Naive B cell (primary cell): ENCODE data around the gene PSRC1. TPM values are rescaled to one million over a fixed set of nuclear protein-coding genes. Genes with fewer than 3 reads are reported as not detected.
A peak's percentile ranks its signal among the peaks of the same experiment; 100 is the strongest.
"Not testable (repeated sequence)": the region's sequence is repeated elsewhere in the genome, so short reads cannot be mapped to it uniquely, and the experiment has no call there.

Source experiments
- ATAC-seq, 2 donors: fragments of 150-1000 bp; cut with Tn5 transposase; 2 replicates each; pipeline ENCODE4 v1.10.0; 2021; ENCODE audit warnings: low read depth in 2 of 2, mild to moderate bottlenecking in 2 of 2, moderate library complexity in 2 of 2
- DNase-seq: peaks from one replicate; pipeline ENCODE4 v3.0.0; 2022
- H3K27ac Mint-ChIP-seq, 6 donors: one replicate each; pipeline ENCODE4 v1.8.0; 2020 to 2022; ENCODE audit warnings: mild to moderate bottlenecking in 6 of 6, mixed read lengths in 6 of 6, moderate library complexity in 5 of 6, inconsistent platforms in 2 of 6
- H3K27me3 Mint-ChIP-seq, 3 donors: one replicate each; pipeline ENCODE4 v1.8.0; 2021 to 2022; ENCODE audit warnings: mixed read lengths in 3 of 3, mild to moderate bottlenecking in 1 of 3
- H3K36me3 Mint-ChIP-seq, 2 donors: one replicate each; pipeline ENCODE4 v1.8.0; 2020 to 2022; ENCODE audit warnings: mixed read lengths in 2 of 2, inconsistent platforms in 1 of 2, mild to moderate bottlenecking in 1 of 2
- H3K4me1 Mint-ChIP-seq, 3 donors: one replicate each; pipeline ENCODE4 v1.8.0; 2020 to 2022; ENCODE audit warnings: mixed read lengths in 3 of 3, inconsistent platforms in 1 of 3, mild to moderate bottlenecking in 1 of 3, moderate library complexity in 1 of 3
- H3K4me3 Mint-ChIP-seq, 8 donors: one replicate each; pipeline ENCODE4 v1.8.0; 2020 to 2022; ENCODE audit warnings: mild to moderate bottlenecking in 8 of 8, mixed read lengths in 8 of 8, moderate library complexity in 8 of 8, inconsistent platforms in 2 of 8
- H3K9me3 Mint-ChIP-seq, 7 donors: one replicate each; pipeline ENCODE4 v1.8.0; 2020 to 2022; ENCODE audit warnings: mixed read lengths in 7 of 7, mild to moderate bottlenecking in 5 of 7, inconsistent platforms in 2 of 7, moderate library complexity in 1 of 7
- polyA plus RNA-seq, 6 donors: library from polyadenylated mRNA; unstranded; fragments of 300-500 nt; fragmentation: Illumina TruSeq; gene quantifications; one replicate each; pipeline ENCODE4 v1.2.3, GENCODE V29; 2021; ENCODE audit warnings: low read depth in 6 of 6

The PSRC1 gene
- polyA plus RNA-seq, 6 donors from 2014 or later = 0.45 TPM; not detected in 5

DNA sequence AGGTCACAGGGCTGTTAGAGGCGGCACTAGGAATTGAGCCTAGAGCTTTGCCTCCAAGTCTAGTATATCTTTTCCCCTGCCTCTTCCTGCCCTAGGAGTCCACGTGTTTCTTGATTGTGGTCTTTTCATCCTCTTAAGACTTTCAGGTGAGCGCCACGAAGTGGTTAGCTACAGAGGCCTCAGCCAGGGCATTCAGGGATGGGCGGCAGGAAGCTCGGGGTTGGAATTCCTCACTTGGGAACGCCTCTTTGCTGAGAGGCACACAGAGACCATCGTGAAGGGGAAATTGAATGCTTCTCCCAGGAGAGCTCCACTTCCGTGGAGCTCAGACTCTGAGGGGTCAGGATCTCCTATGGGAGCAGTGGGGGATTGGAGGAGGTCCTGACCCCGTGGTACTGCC is 23.0 kb upstream of the PSRC1 start:
- not testable (repeated sequence) for H3K27ac Mint-ChIP-seq, DNase-seq, ATAC-seq, H3K9me3 Mint-ChIP-seq, H3K36me3 Mint-ChIP-seq
- H3K27me3 Mint-ChIP-seq = peaks cover 0 to 15% (median 4%) of the 10 kb centered on the region in 3 donors
- peak overlapping the region in 1 of 8 donors; percentile 39 for H3K4me3 Mint-ChIP-seq
- peaks cover 15 to 29% (median 18%) of the 10 kb centered on the region in 3 donors for H3K4me1 Mint-ChIP-seq

GRCh38 chr1:109304226-109304920 is 21.4 kb upstream of the PSRC1 start:
- DNase-seq (no peak), ATAC-seq (no peak)
- no peaks in the 10 kb centered on the region for H3K9me3 Mint-ChIP-seq
- H3K27me3 Mint-ChIP-seq = peaks cover 4 to 21% (median 14%) of the 10 kb centered on the region in 3 donors
- peaks cover 19 to 32% (median 30%) of the 10 kb centered on the region in 3 donors for H3K4me1 Mint-ChIP-seq
- no peak overlapping the region for H3K27ac Mint-ChIP-seq
- H3K4me3 Mint-ChIP-seq = no peak overlapping the region
- H3K36me3 Mint-ChIP-seq = no peaks in the 10 kb centered on the region

DNA sequence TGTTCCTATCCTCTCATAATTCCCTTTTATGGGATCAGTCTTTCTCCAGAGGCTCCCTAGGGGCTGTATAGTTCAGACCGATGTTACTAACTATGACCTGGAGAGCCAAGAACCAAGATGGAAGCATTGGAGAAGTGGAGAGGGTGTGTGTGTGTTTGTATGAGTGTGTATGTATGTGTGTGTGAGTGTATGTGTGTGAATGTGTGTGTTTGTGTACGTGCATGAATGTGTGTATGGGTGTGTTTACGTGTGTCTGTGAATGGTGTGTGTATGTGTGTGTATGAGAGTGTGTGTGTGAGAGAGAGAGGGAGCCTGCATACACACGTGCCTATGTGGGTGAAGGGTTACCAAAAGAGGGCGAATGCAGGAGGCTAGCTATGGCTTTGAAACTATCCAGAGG is 18.9 kb upstream of the PSRC1 start:
- H3K4me1 Mint-ChIP-seq = peaks cover 5 to 19% (median 17%) of the 10 kb centered on the region in 3 donors
- H3K36me3 Mint-ChIP-seq = no peaks in the 10 kb centered on the region
- H3K27me3 Mint-ChIP-seq = peaks cover 8 to 31% (median 24%) of the 10 kb centered on the region in 3 donors

GRCh38 chr1:109300650-109301151 is 17.8 kb upstream of the PSRC1 start:
- no peak for ATAC-seq
- H3K4me3 Mint-ChIP-seq = no peak overlapping the region
- no peaks in the 10 kb centered on the region for H3K36me3 Mint-ChIP-seq

More for the DNA sequence above, 18.9 kb upstream of the PSRC1 start:
- no peak for ATAC-seq
- Mint-ChIP-seq H3K4me3 (no peak overlapping the region), H3K9me3 (no peaks in the 10 kb centered on the region), H3K27ac (no peak overlapping the region)
- DNase-seq = no peak

DNA sequence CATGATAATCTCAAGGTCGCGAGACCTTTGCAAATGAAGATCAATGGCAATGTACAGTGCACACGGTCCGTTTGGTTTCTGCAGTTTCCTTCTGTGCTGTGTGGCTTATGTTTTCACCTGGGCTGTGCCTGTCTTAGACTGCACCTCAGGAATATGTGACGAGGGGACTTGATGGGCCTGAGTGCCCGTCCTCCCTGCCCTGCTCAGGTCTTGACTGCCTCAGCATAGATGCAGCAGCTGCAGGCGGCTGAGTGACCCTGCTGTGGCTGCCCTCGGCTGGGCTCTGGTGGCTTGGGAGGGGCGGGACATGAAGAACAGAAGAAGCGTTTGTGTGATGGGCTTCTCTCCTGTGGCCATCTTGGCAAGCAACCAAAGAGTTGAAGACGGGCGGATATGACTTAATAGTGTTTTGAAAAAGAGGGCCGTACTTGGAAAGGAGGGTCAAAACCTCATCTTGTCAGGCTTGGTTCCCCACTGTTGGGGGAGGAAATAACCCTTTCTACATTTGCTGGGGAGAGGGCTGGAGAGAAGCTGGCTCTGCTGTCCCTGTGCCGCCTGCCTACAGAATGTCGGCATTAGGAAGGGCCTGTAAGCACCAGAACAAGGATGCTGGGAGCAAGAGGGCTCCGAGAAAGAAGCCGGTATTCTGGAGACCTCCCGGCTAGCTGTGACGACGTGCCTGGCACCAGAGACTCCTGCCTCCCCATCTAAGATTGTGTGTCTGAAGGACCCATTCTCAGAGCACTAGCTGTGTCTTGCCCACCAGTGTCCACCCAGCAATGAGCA is 16.8 kb upstream of the PSRC1 start:
- H3K27me3 Mint-ChIP-seq = peaks cover 8 to 31% (median 24%) of the 10 kb centered on the region in 3 donors
- H3K4me3 Mint-ChIP-seq = no peak overlapping the region
- no peak for DNase-seq
- no peaks in the 10 kb centered on the region for H3K36me3 Mint-ChIP-seq
- no peak overlapping the region for H3K27ac Mint-ChIP-seq
- no peaks in the 10 kb centered on the region for H3K9me3 Mint-ChIP-seq
- ATAC-seq = no peak
- peaks cover 12 to 25% (median 23%) of the 10 kb centered on the region in 3 donors for H3K4me1 Mint-ChIP-seq

More at GRCh38 chr1:109300650-109301151, 17.8 kb upstream of the PSRC1 start:
- Mint-ChIP-seq H3K27me3 (peaks cover 8 to 31% (median 24%) of the 10 kb centered on the region in 3 donors), H3K27ac (no peak overlapping the region), H3K9me3 (no peaks in the 10 kb centered on the region), H3K4me1 (peaks cover 6 to 15% (median 14%) of the 10 kb centered on the region in 3 donors)
- DNase-seq = no peak

DNA sequence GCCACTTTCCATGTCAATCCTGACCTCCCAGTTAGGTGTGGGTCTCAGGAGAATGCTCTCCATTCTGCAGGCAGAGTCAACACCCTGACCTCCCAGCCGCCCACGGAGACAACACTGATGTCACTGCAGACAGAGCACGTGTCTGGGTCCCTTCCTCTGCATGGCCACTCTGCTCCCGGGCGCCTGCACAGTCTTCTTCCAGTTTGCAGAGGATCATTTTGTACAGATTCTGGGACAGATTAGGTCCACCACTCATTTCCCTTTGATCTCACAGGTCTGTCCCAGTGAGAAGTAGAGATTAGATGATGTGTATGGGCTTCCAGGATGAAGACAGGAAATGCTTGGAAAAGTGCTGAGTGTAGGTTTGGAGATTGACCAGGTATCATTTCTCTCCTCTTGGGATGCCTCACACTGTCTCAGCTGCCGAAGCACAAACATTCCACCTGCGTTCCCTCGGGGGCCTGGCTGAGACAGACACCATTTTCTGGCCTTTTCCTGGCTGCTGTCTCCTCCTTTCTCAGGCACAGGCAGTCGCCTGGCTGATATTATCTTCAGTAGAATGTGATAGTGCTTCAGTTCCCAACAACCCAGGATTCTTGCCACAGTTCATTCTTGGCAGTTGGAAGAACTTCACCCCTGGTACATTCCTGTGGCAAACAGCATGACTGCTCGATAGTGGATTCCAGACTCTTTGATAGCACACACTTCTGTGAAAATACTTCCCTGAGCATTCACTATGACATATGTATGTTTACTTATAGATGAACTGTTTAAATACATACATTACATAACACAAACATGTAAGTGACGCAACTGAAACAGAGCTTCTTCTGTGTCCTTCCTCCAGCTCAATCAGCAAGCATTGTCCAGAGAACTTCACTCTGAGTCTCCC is 16.0 kb upstream of the PSRC1 start:
- Mint-ChIP-seq H3K4me3 (peak overlapping the region in 1 of 8 donors; percentile 2), H3K4me1 (peaks cover 20 to 33% (median 31%) of the 10 kb centered on the region in 3 donors)
- DNase-seq = no peak

GRCh38 chr1:109296782-109297181 is 13.8 kb upstream of the PSRC1 start:
- Mint-ChIP-seq H3K36me3 (no peaks in the 10 kb centered on the region), H3K27ac (no peak overlapping the region), H3K4me1 (peaks cover 23 to 46% (median 43%) of the 10 kb centered on the region in 3 donors), H3K9me3 (no peaks in the 10 kb centered on the region), H3K27me3 (peaks cover 8 to 31% (median 24%) of the 10 kb centered on the region in 3 donors), H3K4me3 (no peak overlapping the region)
- DNase-seq (no peak), ATAC-seq (no peak)

More for the DNA sequence above, 16.0 kb upstream of the PSRC1 start:
- Mint-ChIP-seq H3K9me3 (no peaks in the 10 kb centered on the region), H3K27me3 (peaks cover 8 to 31% (median 24%) of the 10 kb centered on the region in 3 donors), H3K27ac (no peak overlapping the region), H3K36me3 (no peaks in the 10 kb centered on the region)
- no peak for ATAC-seq

GRCh38 chr1:109295712-109296415 is 12.9 kb upstream of the PSRC1 start:
- no peaks in the 10 kb centered on the region for H3K36me3 Mint-ChIP-seq
- no peak for DNase-seq
- H3K4me3 Mint-ChIP-seq = peak overlapping the region in 2 of 8 donors; percentile 61 to 67
- ATAC-seq = no peak
- peaks cover 26 to 47% (median 46%) of the 10 kb centered on the region in 3 donors for H3K4me1 Mint-ChIP-seq
- peaks cover 8 to 31% (median 24%) of the 10 kb centered on the region in 3 donors for H3K27me3 Mint-ChIP-seq
- H3K9me3 Mint-ChIP-seq = no peaks in the 10 kb centered on the region
- no peak overlapping the region for H3K27ac Mint-ChIP-seq

GRCh38 chr1:109294481-109294880 is 11.5 kb upstream of the PSRC1 start:
- Mint-ChIP-seq H3K27me3 (peaks cover 8 to 18% (median 12%) of the 10 kb centered on the region in 3 donors), H3K4me3 (peak overlapping the region in 7 of 8 donors; percentile 39 to 83 (median 69)), H3K27ac (no peak overlapping the region), H3K4me1 (peaks cover 23 to 42% (median 40%) of the 10 kb centered on the region in 3 donors), H3K9me3 (no peaks in the 10 kb centered on the region), H3K36me3 (no peaks in the 10 kb centered on the region)
- DNase-seq (peak; percentile 34), ATAC-seq (peak; percentile 85 to 88)

- H3K4me1 Mint-ChIP-seq = peaks cover 23 to 38% (median 37%) of the 10 kb centered on the region in 3 donors
- ATAC-seq = no peak
- no peaks in the 10 kb centered on the region for H3K36me3 Mint-ChIP-seq
- H3K27me3 Mint-ChIP-seq = peaks cover 0 to 6% (median 3%) of the 10 kb centered on the region in 3 donors
- peak overlapping the region in 1 of 6 donors; percentile 5 for H3K27ac Mint-ChIP-seq
- H3K4me3 Mint-ChIP-seq = peak overlapping the region in 2 of 8 donors; percentile 29 to 44
- DNase-seq = no peak
- H3K9me3 Mint-ChIP-seq = no peaks in the 10 kb centered on the region
Measured at GRCh38 chr1:109293026-109293425, 10.1 kb upstream of the PSRC1 start.

DNA sequence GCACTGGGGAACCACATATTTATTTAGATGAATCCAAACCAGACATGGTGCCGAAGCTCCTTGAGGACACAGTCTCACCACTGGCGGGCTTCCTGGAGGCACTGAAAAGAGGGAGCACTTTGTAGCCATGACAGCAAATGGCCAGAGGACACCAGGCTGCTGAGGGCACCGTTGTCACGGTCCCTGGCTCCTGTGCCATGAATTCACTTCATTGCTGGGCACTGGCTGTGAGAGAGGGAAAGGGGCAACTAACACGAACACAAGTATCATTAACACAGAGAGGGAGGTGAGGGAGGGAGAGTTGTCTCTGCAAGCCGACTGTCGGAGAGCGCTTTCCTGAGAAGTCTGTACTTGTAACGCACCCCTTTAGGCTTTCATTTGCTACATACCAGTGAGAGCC is 9.4 kb upstream of the PSRC1 start:
- H3K27ac Mint-ChIP-seq = no peak overlapping the region
- no peaks in the 10 kb centered on the region for H3K36me3 Mint-ChIP-seq
- DNase-seq = no peak
- peaks cover 23 to 38% (median 37%) of the 10 kb centered on the region in 3 donors for H3K4me1 Mint-ChIP-seq
- no peaks in the 10 kb centered on the region for H3K9me3 Mint-ChIP-seq
- H3K27me3 Mint-ChIP-seq = peaks cover 0 to 6% (median 0%) of the 10 kb centered on the region in 3 donors
- ATAC-seq = no peak
- H3K4me3 Mint-ChIP-seq = no peak overlapping the region

GRCh38 chr1:109290998-109291397 is 8.1 kb upstream of the PSRC1 start:
- H3K27me3 Mint-ChIP-seq = peaks cover 0 to 6% (median 0%) of the 10 kb centered on the region in 3 donors
- peaks cover 23 to 38% (median 34%) of the 10 kb centered on the region in 3 donors for H3K4me1 Mint-ChIP-seq
- peak overlapping the region in 1 of 8 donors; percentile 16 for H3K4me3 Mint-ChIP-seq
- ATAC-seq = peak in 1 of 2 donors; percentile 63
- DNase-seq = no peak
- H3K9me3 Mint-ChIP-seq = no peaks in the 10 kb centered on the region
- no peak overlapping the region for H3K27ac Mint-ChIP-seq
- no peaks in the 10 kb centered on the region for H3K36me3 Mint-ChIP-seq
